Suprapubic skin (tissue), 4 donors: Measurements from ENCODE around the gene CAMK2A. TPM values are rescaled to one million over a fixed set of nuclear protein-coding genes. Genes with fewer than 3 reads are reported as not detected.

Experiments used
- DNase-seq, 2 donors: peaks; one replicate each; pipeline ENCODE4 v3.0.0-alpha.2; 2019; ENCODE audit warnings: low spot score in 2 of 2
- H3K27ac ChIP-seq: fragments of 200-600 bp; sonication (generic); one replicate; pipeline ENCODE4 v1.5.1; 2019
- H3K27me3 ChIP-seq: fragments of 200-600 bp; sonication (generic); one replicate; pipeline ENCODE4 v1.5.1; 2019
- H3K36me3 ChIP-seq: fragments of 200-600 bp; sonication (generic); one replicate; pipeline ENCODE4 v1.5.1; 2019
- H3K4me1 ChIP-seq: fragments of 200-600 bp; sonication (generic); one replicate; pipeline ENCODE4 v1.5.1; 2019
- H3K4me3 ChIP-seq: fragments of 200-600 bp; sonication (generic); one replicate; pipeline ENCODE4 v1.5.1; 2019; ENCODE audit warnings: mild to moderate bottlenecking
- H3K9me3 ChIP-seq: fragments of 200-600 bp; sonication (generic); one replicate; pipeline ENCODE4 v1.5.1; 2019
- EP300 ChIP-seq: sonication (generic); formaldehyde crosslinking; IDR thresholded peaks from one replicate; pipeline ENCODE4 v1.6.1; 2017; ENCODE audit warnings: antibody characterized with exemption
- POLR2A ChIP-seq, 2 donors: fragments of 450-650 bp; IDR thresholded peaks; one replicate each; pipeline ENCODE4 v1.6.1; 2017; ENCODE audit warnings: antibody characterized with exemption in 2 of 2, mild to moderate bottlenecking in 2 of 2, moderate library complexity in 2 of 2
- POLR2AphosphoS5 ChIP-seq, 3 donors: sonication (generic); formaldehyde crosslinking; IDR thresholded peaks; one replicate each; pipeline ENCODE4 v1.6.1; 2017; ENCODE audit warnings: antibody characterized with exemption in 3 of 3
- WGBS: methylation state at CpG from one replicate; pipeline ENCODE4 v1.1.5; 2018; 5-methylcytosine and 5-hydroxymethylcytosine counted together
- total RNA-seq, 4 donors: library from RNA; depleted of rRNA; stranded (reverse); fragments of >200 nt; gene quantifications; one replicate each; pipeline ENCODE4 v1.1.0, GENCODE V29; 2016
- TF ChIP-seq, protein P1 (sequence below), 2 donors: fragments of 200-600 bp in 1 of 2; fragments of 450-650 bp in 1 of 2; sonication (generic) in 1 of 2; IDR thresholded peaks; one replicate each; pipeline ENCODE4 v1.5.1; 2016 to 2019; ENCODE audit warnings: antibody characterized with exemption in 2 of 2, mild to moderate bottlenecking in 1 of 2, moderate library complexity in 1 of 2

Gene CAMK2A
- total RNA-seq, 4 donors from 2014 or later, result 0.26 to 0.64 TPM; not detected in 2

DNA sequence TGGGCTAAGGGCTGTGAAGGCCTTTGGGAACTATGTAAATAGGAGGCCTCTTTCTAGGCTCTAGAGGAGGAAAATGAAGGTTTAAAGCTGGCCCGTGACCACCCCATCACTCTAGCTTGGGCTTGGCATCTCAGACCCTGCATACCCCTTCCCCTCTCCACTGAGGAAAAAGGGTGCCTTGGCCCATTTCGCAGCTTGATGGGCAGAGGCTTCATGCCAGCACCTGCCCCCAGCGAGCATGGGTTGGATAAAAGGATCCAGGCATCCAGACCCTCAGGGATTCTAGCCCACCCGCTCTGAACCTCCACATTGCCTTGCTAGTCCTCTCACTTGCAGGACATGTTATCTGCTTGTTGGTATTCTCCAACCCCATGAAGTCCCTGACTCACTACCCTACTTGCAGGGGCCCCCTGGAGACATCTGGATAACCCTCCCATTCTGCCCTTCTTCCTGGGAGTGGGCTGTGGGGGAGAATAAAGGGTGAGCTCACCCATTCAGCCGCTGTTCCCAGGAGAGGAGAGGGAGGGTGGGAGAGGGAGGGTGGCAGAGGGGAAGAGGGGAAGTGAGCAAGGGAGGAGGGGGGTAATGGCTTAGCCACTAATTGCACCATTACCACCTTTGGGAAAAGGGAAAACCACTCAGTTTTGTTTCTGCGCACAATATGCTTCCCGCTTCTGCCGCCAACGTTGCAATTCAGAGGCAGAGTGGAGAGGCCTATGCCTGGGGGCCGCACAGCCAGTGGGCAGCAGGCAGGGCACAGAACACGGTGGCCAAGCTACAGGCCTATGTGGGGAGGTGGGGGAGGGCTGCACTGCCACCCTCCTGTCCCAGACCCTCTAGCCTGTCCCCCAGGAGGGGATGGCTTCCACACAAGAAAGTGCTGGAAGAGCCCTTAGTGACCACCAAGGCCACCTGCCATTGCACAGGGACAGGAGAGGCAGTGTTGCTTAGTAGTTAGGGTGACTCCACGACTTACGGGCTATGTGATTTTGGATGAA, 2.1 kb upstream of the CAMK2A start:
- DNase-seq, result no peak
- Histone ChIP-seq H3K9me3 (no peaks in the 10 kb centered on the region), H3K36me3 (no peaks in the 10 kb centered on the region), H3K27ac (no peak overlapping the region), H3K4me3 (no peak overlapping the region), H3K27me3 (no peaks in the 10 kb centered on the region), H3K4me1 (peaks cover 42% of the 10 kb centered on the region)
- WGBS, result 81% methylated on average over 13 of the region's 13 CpGs
- TF ChIP-seq EP300 (no peak), POLR2AphosphoS5 (IDR thresholded peaks at IDR 0.05) (no peak)

DNA sequence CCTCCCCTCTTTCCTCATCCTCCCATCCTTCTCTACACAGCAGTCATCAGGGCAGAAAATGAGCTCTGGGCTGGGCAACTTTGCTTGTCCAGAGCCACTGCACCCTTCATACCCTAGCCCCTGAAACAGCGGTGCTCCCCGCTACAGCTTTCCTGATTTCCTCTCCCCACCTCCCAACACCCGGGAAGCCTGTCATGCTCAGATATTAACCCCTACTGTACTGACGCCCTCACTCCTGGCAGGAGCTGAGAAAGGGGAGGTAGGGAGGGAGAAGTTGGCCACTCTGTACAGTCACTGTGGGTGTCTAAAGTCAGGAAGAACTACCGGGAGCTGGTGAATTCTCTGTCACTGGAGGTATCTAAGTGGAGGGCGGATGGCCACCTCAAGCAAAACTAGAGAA, 782 bp downstream of the CAMK2A start:
- H3K9me3 ChIP-seq, result no peaks in the 10 kb centered on the region
- TF ChIP-seq POLR2A (IDR thresholded peaks at IDR 0.05), result no peak
- DNase-seq, result no peak
- no peaks in the 10 kb centered on the region for H3K27me3 ChIP-seq
- H3K4me1 ChIP-seq, result peaks cover 13% of the 10 kb centered on the region
- H3K36me3 ChIP-seq, result no peaks in the 10 kb centered on the region
- H3K4me3 ChIP-seq, result no peak overlapping the region
- WGBS, result 44% methylated on average over 6 of the region's 6 CpGs
- no peak overlapping the region for H3K27ac ChIP-seq

- 79% methylated on average over 4 of the region's 4 CpGs for WGBS
- no peaks in the 10 kb centered on the region for H3K9me3 ChIP-seq
- no peak overlapping the region for H3K27ac ChIP-seq
- no peak for TF ChIP-seq EP300
- TF ChIP-seq POLR2AphosphoS5 (IDR thresholded peaks at IDR 0.05), result no peak
- no peak for TF ChIP-seq POLR2A (IDR thresholded peaks at IDR 0.05)
- TF ChIP-seq, protein P1, sequence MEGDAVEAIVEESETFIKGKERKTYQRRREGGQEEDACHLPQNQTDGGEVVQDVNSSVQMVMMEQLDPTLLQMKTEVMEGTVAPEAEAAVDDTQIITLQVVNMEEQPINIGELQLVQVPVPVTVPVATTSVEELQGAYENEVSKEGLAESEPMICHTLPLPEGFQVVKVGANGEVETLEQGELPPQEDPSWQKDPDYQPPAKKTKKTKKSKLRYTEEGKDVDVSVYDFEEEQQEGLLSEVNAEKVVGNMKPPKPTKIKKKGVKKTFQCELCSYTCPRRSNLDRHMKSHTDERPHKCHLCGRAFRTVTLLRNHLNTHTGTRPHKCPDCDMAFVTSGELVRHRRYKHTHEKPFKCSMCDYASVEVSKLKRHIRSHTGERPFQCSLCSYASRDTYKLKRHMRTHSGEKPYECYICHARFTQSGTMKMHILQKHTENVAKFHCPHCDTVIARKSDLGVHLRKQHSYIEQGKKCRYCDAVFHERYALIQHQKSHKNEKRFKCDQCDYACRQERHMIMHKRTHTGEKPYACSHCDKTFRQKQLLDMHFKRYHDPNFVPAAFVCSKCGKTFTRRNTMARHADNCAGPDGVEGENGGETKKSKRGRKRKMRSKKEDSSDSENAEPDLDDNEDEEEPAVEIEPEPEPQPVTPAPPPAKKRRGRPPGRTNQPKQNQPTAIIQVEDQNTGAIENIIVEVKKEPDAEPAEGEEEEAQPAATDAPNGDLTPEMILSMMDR (IDR thresholded peaks at IDR 0.05), result no peak
- no peak for DNase-seq
- peaks cover 9% of the 10 kb centered on the region for H3K4me1 ChIP-seq
- no peak overlapping the region for H3K4me3 ChIP-seq
- no peaks in the 10 kb centered on the region for H3K36me3 ChIP-seq
- H3K27me3 ChIP-seq, result no peaks in the 10 kb centered on the region
Observed at GRCh38 chr5:150288361-150288760, 1.2 kb downstream of the CAMK2A start.

- 75% methylated on average over 3 of the region's 5 CpGs for WGBS
- Histone ChIP-seq H3K27ac (no peak overlapping the region), H3K9me3 (no peaks in the 10 kb centered on the region), H3K36me3 (no peaks in the 10 kb centered on the region), H3K4me1 (no peaks in the 10 kb centered on the region), H3K4me3 (no peak overlapping the region), H3K27me3 (no peaks in the 10 kb centered on the region)
- DNase-seq, result no peak
- TF ChIP-seq, protein P1 (IDR thresholded peaks at IDR 0.05), result no peak
- TF ChIP-seq POLR2A (IDR thresholded peaks at IDR 0.05) (no peak), POLR2AphosphoS5 (IDR thresholded peaks at IDR 0.05) (no peak), EP300 (no peak)
Observed at GRCh38 chr5:150286820-150287219, 2.8 kb downstream of the CAMK2A start.

DNA sequence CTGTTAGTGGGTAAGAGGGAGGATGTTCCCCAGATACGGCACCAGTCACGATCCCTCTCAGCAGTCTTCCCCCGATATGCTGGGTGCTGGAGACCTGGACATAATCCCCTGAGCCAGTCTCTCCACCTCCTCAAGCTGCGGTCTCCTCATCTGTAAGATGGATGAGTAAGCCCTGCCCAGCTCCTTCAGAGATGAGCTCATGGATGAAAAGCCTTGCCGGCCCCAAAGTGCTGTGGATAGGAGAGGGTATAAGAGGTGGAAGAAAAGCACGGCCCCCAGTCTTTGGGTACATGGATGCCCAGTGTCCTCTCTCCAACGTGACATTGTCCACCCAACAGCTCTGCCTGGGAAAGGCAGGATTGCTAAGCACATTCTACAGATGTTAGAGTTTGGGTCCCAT, 4.5 kb downstream of the CAMK2A start:
- H3K27ac ChIP-seq, result no peak overlapping the region
- DNase-seq, result no peak
- TF ChIP-seq, protein P1 (IDR thresholded peaks at IDR 0.05), result no peak
- TF ChIP-seq POLR2A (IDR thresholded peaks at IDR 0.05) (no peak), EP300 (no peak), POLR2AphosphoS5 (IDR thresholded peaks at IDR 0.05) (no peak)
- no peaks in the 10 kb centered on the region for H3K4me1 ChIP-seq
- no peaks in the 10 kb centered on the region for H3K27me3 ChIP-seq
- WGBS, result 88% methylated on average over 7 of the region's 7 CpGs
- H3K9me3 ChIP-seq, result no peaks in the 10 kb centered on the region
- no peaks in the 10 kb centered on the region for H3K36me3 ChIP-seq
- no peak overlapping the region for H3K4me3 ChIP-seq

DNA sequence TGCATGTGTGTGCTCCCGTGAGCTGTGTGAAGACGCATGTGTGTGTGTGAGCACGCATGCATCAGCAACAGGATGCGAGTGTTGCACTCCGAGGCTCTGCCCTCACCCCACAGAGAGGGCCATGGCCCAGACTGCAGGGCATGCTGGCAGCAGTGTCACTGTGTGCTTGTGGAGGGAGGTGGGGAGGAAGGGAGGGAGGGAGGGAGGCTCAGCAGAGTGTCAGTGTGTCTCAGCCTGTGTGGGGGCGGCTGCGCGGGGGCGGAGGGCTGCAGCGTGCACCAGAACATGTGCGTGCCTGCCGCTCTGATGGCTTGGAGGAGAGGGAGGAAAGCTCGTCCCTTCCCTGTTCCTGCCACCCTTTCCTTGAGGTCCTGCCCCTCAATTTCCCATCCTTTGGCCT, 5.3 kb downstream of the CAMK2A start:
- no peaks in the 10 kb centered on the region for H3K36me3 ChIP-seq
- H3K27me3 ChIP-seq, result no peaks in the 10 kb centered on the region
- H3K4me3 ChIP-seq, result no peak overlapping the region
- no peaks in the 10 kb centered on the region for H3K4me1 ChIP-seq
- no peak for DNase-seq
- no peak overlapping the region for H3K27ac ChIP-seq
- no peaks in the 10 kb centered on the region for H3K9me3 ChIP-seq
- TF ChIP-seq POLR2AphosphoS5 (IDR thresholded peaks at IDR 0.05) (no peak), POLR2A (IDR thresholded peaks at IDR 0.05) (no peak), EP300 (no peak)
- TF ChIP-seq, protein P1 (IDR thresholded peaks at IDR 0.05), result no peak
- 67% methylated on average over 13 of the region's 13 CpGs for WGBS
